Dendritic cell treated with granulocyte-macrophage colony-stimulating factor and Interleukin-4, amounts not matched to agents 40 ng/mL and 50 ng/mL, for 4 days (primary cell): ENCODE results near the gene TCHHL1.

Experiments
- H3K27ac Mint-ChIP-seq: one replicate; pipeline ENCODE4 v1.8.0; 2022; ENCODE audit warnings: mild to moderate bottlenecking, mixed read lengths
- H3K27me3 Mint-ChIP-seq: one replicate; pipeline ENCODE4 v1.8.0; 2022; ENCODE audit warnings: mild to moderate bottlenecking, mixed read lengths
- H3K36me3 Mint-ChIP-seq: one replicate; pipeline ENCODE4 v1.8.0; 2022; ENCODE audit warnings: low read depth, mixed read lengths
- H3K4me1 Mint-ChIP-seq: one replicate; pipeline ENCODE4 v1.8.0; 2022; ENCODE audit warnings: low read depth, mixed read lengths
- H3K4me3 Mint-ChIP-seq: one replicate; pipeline ENCODE4 v1.8.0; 2022; ENCODE audit warnings: mild to moderate bottlenecking, moderate library complexity, mixed read lengths
- H3K9me3 Mint-ChIP-seq: one replicate; pipeline ENCODE4 v1.8.0; 2022; ENCODE audit warnings: mixed read lengths
- intact Hi-C: fragments of 100-400 bp; cut with micrococcal nuclease; formaldehyde crosslinking; loops from one replicate; pipeline ENCODE4 v1.15.0; 2022

The TCHHL1 gene

DNA sequence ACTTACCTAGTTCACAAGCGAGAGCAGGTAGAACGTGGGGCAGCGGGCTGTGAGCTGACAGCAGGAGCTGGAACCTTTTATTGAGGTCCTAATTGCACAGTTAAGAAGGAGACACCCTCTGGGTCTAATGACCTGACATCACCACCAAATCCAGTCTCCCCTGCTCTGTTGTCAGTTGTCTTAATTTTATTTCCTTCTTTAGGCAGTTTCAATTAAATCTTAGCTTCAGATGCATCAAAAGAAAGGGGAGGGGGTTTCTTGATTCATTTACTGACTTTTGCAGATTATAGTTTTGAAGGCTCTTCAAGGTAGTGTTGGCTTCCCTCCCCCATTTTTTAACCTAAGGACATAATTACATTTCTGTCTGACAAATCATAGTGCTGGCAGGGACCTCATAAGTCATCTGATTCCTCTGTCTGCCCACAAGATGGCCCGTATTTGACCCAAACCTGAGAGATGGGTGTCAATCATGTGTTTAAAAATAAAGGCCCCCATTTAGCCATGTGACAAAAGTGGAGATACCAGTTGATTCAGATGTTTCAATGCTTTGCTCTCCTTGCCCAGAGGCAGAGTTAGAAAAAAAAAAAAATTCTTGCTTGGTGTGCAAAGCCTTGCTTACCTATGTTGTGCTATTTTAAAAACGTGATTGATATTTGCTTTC is at the start of gene TCHHL1:
TSS of gene TCHHL1 (minus strand) at position 51 of the 661 bp plus-strand sequence. CDS start 921 bp downstream, outside the sequence.
- Mint-ChIP-seq H3K27me3 (peaks cover 15% of the 10 kb centered on the region), H3K9me3 (peaks cover 13% of the 10 kb centered on the region), H3K4me1 (peaks cover 7% of the 10 kb centered on the region), H3K4me3 (no peak within 1 kb of the TSS), H3K36me3 (no peaks in the 10 kb centered on the region), H3K27ac (no peak within 1 kb of the TSS)
- intact Hi-C loops: no loop called here

DNA sequence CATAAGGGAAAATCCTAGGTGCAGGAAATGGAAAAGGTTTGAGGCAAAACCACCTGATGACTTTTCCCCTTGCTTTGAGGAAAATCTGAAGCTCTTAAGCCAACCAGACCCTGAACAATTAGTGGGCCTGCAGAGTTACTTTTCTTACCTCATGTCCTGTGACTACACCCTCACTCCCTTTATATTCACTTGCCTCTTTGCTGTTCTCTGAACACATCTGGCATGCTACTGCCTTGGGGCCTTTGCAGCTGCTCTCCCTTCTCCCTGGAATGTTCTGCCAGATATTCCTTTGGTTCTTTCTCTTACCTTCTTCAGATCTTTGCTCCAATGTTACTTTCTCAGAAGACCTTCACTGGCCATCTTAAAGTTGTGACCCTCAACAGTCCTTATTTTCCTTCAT is 48.4 kb upstream of the TCHHL1 start:
- Mint-ChIP-seq H3K4me3 (no peak overlapping the region), H3K4me1 (no peaks in the 10 kb centered on the region), H3K36me3 (no peaks in the 10 kb centered on the region), H3K27ac (no peak overlapping the region), H3K27me3 (peaks cover 50% of the 10 kb centered on the region), H3K9me3 (no peaks in the 10 kb centered on the region)
- intact Hi-C loops: no loop called here

- Mint-ChIP-seq H3K27ac (no peak overlapping the region), H3K27me3 (peaks cover 59% of the 10 kb centered on the region), H3K4me3 (no peak overlapping the region), H3K4me1 (no peaks in the 10 kb centered on the region), H3K9me3 (no peaks in the 10 kb centered on the region), H3K36me3 (no peaks in the 10 kb centered on the region)
- intact Hi-C loops: no loop called here
These were observed 41.3 kb upstream of the TCHHL1 start for GRCh38 chr1:152130186-152130585.

- intact Hi-C loops: no loop called here
- no peaks in the 10 kb centered on the region for H3K9me3 Mint-ChIP-seq
- peaks cover 58% of the 10 kb centered on the region for H3K27me3 Mint-ChIP-seq
- H3K36me3 Mint-ChIP-seq: no peaks in the 10 kb centered on the region
- no peak overlapping the region for H3K4me3 Mint-ChIP-seq
- no peak overlapping the region for H3K27ac Mint-ChIP-seq
- H3K4me1 Mint-ChIP-seq: no peaks in the 10 kb centered on the region
These were observed 38.8 kb upstream of the TCHHL1 start for GRCh38 chr1:152127673-152128072.

- no peak overlapping the region for H3K4me3 Mint-ChIP-seq
- no peaks in the 10 kb centered on the region for H3K4me1 Mint-ChIP-seq
- H3K9me3 Mint-ChIP-seq: no peaks in the 10 kb centered on the region
- no peaks in the 10 kb centered on the region for H3K36me3 Mint-ChIP-seq
- H3K27me3 Mint-ChIP-seq: peaks cover 51% of the 10 kb centered on the region
- H3K27ac Mint-ChIP-seq: no peak overlapping the region
- intact Hi-C loops: no loop called here
These were observed 37.1 kb upstream of the TCHHL1 start for GRCh38 chr1:152125834-152126443.

- intact Hi-C loops: no loop called here
- Mint-ChIP-seq H3K4me1 (no peaks in the 10 kb centered on the region), H3K4me3 (no peak overlapping the region), H3K36me3 (no peaks in the 10 kb centered on the region), H3K27ac (no peak overlapping the region), H3K9me3 (no peaks in the 10 kb centered on the region), H3K27me3 (peaks cover 53% of the 10 kb centered on the region)
These were observed 30.1 kb upstream of the TCHHL1 start for GRCh38 chr1:152118915-152119314.

DNA sequence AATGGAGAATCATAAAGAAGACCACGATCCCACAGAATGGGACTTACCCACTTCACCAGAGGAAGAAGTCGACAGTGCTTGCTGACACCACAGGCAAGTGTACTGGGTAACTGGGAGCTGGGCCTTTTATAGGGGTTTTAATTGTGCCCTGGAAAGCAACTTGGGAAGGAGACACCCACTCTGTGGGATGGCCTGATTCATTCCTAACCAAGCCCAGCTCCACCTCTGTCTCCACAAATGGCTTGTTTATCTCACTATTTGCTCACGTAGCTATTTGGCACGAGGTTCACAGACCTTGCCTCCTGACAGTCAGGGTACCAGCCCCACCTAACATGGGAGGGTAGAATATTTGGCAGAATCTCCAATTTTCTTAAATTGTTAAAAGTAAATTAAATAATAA is 26.5 kb upstream of the TCHHL1 start, which contains the start of gene TCHH:
TSS of gene TCHH (minus strand) at position 101 of the 400 bp plus-strand sequence. CDS start 1,364 bp downstream, outside the sequence.
- Mint-ChIP-seq H3K4me3 (no peak within 1 kb of the TSS), H3K4me1 (no peaks in the 10 kb centered on the region), H3K27ac (no peak within 1 kb of the TSS), H3K36me3 (no peaks in the 10 kb centered on the region), H3K27me3 (peaks cover 39% of the 10 kb centered on the region), H3K9me3 (no peaks in the 10 kb centered on the region)
- intact Hi-C loops: no loop called here

- intact Hi-C loops: no loop called here
- Mint-ChIP-seq H3K27me3 (peaks cover 25% of the 10 kb centered on the region), H3K4me1 (no peaks in the 10 kb centered on the region)
These were observed 24.1 kb upstream of the TCHHL1 start for GRCh38 chr1:152112885-152113432.

DNA sequence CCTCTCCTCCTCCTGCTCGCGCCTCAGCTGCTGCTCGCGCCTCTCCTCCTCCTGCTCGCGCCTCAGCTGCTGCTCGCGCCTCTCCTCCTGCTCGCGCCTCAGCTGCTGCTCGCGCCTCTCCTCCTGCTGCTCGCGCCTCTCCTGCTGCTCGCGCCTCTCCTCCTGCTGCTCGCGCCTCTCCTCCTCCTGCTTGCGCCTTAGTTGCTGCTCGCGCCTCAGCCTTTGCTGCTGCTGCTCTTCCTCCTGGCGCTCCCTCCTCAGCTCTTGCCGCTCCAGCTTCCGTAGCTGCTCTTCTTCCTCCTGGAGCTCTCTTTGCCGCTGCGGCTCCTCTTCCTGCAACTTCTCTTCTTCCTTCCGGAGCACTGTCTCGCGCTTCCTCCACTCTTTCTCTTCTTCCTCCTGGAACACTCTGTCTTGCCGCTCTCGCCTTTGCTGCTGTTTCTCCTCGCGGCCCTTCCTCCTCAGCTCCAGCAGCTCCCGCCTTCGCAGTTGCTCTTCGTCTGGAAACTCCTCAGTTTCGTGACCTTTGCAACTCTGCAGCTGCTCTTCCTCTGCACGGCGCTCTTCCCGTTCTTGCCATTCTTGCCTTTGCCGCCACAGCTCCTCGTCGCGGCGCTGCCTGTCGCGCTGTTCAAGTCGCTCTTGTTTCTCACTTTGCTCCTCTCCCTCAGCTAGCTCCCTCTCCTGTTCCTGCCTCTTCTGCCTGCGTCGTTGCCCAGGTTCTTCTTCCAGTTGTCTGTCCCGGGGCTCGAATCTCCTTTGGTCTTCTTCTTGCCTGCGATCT is 23.4 kb upstream of the TCHHL1 start:
- intact Hi-C loops: no loop called here
- Mint-ChIP-seq H3K4me1 (no peaks in the 10 kb centered on the region), H3K36me3 (no peaks in the 10 kb centered on the region), H3K27me3 (peaks cover 30% of the 10 kb centered on the region), H3K9me3 (no peaks in the 10 kb centered on the region), H3K4me3 (no peak overlapping the region), H3K27ac (no peak overlapping the region)

More at GRCh38 chr1:152112885-152113432, 24.1 kb upstream of the TCHHL1 start:
- H3K27ac Mint-ChIP-seq: no peak overlapping the region
- no peak overlapping the region for H3K4me3 Mint-ChIP-seq
- no peaks in the 10 kb centered on the region for H3K36me3 Mint-ChIP-seq
- no peaks in the 10 kb centered on the region for H3K9me3 Mint-ChIP-seq

- H3K4me1 Mint-ChIP-seq: no peaks in the 10 kb centered on the region
- no peaks in the 10 kb centered on the region for H3K9me3 Mint-ChIP-seq
- H3K36me3 Mint-ChIP-seq: no peaks in the 10 kb centered on the region
- no peak overlapping the region for H3K27ac Mint-ChIP-seq
- no peak overlapping the region for H3K4me3 Mint-ChIP-seq
- intact Hi-C loops: no loop called here
- H3K27me3 Mint-ChIP-seq: peaks cover 23% of the 10 kb centered on the region
These were observed 22.7 kb upstream of the TCHHL1 start for GRCh38 chr1:152111515-152111968.

- intact Hi-C loops: no loop called here
- Mint-ChIP-seq H3K27me3 (peaks cover 20% of the 10 kb centered on the region), H3K27ac (no peak overlapping the region), H3K4me1 (no peaks in the 10 kb centered on the region), H3K9me3 (no peaks in the 10 kb centered on the region), H3K36me3 (no peaks in the 10 kb centered on the region), H3K4me3 (no peak overlapping the region)
These were observed 22.1 kb upstream of the TCHHL1 start for GRCh38 chr1:152110860-152111514.

DNA sequence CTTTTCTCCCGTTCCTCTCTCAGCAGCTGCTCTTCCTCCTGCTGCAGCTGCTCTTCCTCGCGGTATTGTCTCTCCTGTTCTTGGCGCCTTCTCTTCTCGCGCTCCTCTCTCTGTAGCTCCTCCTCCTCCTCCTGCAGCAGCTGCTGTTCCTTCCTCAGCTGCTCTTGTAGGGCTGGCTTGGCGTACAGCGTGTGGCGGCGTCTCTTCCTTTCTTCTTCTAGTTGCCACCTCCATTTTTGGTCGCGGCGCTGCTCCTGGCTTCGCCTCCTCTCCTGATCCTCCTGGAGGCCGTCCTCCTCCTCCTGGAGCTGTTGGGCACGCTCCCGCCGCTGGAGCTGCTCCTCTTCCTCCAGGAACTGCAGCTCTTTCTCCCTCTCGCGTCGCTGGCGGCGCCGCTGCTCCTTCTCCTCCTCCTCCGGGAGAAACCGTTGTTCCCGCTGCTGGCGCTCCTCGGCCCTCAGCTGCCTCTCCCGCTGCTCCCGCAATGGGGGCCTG is 21.5 kb upstream of the TCHHL1 start:
- Mint-ChIP-seq H3K27me3 (peaks cover 22% of the 10 kb centered on the region), H3K9me3 (no peaks in the 10 kb centered on the region), H3K27ac (no peak overlapping the region), H3K4me3 (no peak overlapping the region), H3K4me1 (no peaks in the 10 kb centered on the region), H3K36me3 (no peaks in the 10 kb centered on the region)
- intact Hi-C loops: no loop called here

DNA sequence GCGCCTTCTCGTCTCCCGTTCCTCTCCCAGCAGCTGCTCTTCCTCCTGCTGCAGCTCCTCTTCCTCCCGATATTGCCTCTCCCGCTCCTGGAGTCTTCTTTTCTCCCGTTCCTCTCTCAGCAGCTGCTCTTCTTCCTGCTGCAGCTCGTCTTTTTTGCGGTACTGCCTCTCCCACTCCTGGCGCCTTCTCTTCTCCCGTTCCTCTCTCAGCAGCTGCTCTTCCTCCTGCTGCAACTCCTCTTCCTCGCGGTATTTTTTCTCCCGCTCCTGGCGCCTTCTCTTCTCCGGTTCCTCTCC is 21.1 kb upstream of the TCHHL1 start:
- H3K27me3 Mint-ChIP-seq: peaks cover 22% of the 10 kb centered on the region
- no peak overlapping the region for H3K27ac Mint-ChIP-seq
- no peaks in the 10 kb centered on the region for H3K4me1 Mint-ChIP-seq
- H3K4me3 Mint-ChIP-seq: no peak overlapping the region
- no peaks in the 10 kb centered on the region for H3K36me3 Mint-ChIP-seq
- intact Hi-C loops: loop anchor here (5.0 kb wide), 1 partner anchor 58 kb away; no protein-coding TSS in a partner anchor
- no peaks in the 10 kb centered on the region for H3K9me3 Mint-ChIP-seq
